HG03060 (cell line): Measurements from ENCODE around the gene C1QTNF7.

Source experiments
- ATAC-seq: cut with Tn5 transposase; IDR thresholded peaks from one replicate; pipeline ENCODE4 v1.9.1; 2021; ENCODE audit warnings: low read depth, moderate number of reproducible peaks; ENCODE audit not compliant: unreplicated experiment

C1QTNF7 gene, protein sequence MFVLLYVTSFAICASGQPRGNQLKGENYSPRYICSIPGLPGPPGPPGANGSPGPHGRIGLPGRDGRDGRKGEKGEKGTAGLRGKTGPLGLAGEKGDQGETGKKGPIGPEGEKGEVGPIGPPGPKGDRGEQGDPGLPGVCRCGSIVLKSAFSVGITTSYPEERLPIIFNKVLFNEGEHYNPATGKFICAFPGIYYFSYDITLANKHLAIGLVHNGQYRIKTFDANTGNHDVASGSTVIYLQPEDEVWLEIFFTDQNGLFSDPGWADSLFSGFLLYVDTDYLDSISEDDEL

DNA sequence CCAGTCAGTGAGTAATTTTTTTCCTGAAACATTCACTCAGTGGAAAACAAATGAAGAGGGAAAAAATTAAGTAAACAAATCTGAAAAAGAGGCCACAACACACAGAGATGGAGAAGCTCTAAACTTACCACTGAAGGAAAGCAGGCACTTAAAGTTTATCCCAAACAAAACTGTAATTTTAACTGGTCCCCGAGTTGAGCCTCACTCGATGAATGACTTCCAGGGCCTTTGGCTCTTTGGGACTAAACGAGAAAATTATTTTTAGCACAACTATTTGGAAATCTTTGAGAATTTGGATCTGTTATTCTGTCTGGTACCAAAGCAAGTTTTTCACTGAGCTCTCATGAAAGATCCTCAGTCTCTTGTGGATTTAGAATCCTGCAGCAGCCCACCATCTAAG, at the start of gene C1QTNF7:
C1QTNF7 (plus strand) TSS at position 333 of the 400 bp plus-strand sequence. CDS start 7,711 bp downstream, outside the sequence.
- ATAC-seq, result no peak

- no peak for ATAC-seq
Observed at GRCh38 chr4:15378062-15378461, 49.8 kb upstream of the C1QTNF7 start.

GRCh38 chr4:15378493-15378892, 49.3 kb upstream of the C1QTNF7 start:
- ATAC-seq, result no peak

DNA sequence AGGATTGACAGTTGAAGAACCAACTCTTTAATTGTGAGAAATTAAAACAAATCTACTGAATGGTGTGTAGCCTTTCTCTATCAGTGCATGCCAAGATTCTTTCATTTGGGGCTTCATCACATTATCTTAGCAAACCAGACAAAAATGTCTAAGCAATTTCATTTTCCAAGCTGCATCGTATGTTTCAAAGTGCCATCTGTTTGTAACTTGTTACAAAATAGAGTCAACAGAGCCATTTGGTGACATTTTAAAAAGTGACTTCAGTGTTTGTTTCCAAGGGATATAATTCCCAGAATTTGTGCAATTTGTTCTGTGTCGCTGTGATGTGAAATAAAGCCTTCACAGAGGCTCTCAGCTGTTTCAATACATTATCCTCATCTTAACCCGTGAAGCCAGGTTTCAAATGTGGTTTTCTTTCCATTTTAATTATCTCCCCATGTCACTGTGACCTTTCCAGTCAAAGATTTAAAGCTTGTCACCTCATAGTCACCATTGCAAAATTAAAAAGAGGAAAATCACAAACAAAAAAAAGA, 46.0 kb upstream of the C1QTNF7 start:
- no peak for ATAC-seq

- no peak for ATAC-seq
Observed at GRCh38 chr4:15382669-15383273, 45.1 kb upstream of the C1QTNF7 start.

DNA sequence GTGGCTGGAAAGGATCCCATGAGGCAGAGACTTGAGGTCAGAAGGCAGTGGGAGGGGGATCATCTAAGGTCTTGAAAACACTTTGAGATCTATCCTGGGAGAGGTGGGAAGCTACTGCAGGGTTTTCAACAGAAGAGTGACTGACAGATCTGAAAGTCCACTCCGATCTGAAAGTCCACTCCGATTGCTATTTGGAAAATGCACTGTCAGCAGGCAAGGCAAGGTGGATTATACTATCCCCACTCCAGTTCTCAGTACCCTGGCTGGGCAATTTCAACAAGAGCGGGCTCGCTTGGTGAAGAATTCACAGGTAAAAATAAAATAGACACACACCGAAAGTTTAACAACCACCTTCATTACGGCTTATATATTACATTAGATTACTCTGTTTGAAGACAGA, 42.3 kb upstream of the C1QTNF7 start:
- ATAC-seq, result no peak

- ATAC-seq, result no peak
Observed at GRCh38 chr4:15385928-15386327, 41.9 kb upstream of the C1QTNF7 start.

- ATAC-seq, result no peak
Observed at GRCh38 chr4:15390494-15390893, 37.3 kb upstream of the C1QTNF7 start.

DNA sequence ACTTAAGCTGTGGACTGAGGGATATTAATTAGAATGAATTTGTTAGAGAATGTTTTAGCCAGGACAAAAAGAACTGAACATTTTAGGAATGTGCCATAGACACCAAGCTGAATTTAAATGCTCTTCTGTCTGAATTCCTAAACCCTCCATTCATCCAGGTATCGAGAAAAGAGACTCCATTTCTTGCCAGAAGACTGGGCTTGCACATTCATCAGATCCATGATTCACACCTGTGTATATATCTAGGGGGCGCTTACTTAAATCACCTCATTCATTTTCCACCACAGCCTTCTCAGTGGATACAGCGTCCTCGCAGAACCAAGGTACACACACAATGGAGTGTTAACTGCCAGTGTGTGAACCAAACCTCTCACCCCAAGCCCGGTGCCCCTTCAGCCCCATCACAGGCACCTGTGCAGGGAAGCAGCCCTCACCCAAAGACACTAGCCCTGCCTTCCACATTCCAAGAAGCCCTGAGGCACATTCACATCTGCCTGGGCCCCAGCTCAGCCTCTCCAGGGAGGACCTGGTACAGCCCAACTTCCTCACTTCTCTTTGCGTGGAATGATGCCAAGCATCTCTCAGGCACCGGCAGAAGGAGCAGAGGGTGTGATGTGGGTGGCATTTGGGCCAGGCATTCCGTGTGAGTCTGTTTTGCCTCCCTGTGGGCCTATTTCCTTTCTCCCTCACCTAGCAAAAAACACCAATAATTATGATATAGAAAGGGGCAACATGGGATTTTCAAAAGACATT, 35.6 kb upstream of the C1QTNF7 start:
- no peak for ATAC-seq

- ATAC-seq, result no peak
Observed at GRCh38 chr4:15395311-15395710, 32.5 kb upstream of the C1QTNF7 start.

DNA sequence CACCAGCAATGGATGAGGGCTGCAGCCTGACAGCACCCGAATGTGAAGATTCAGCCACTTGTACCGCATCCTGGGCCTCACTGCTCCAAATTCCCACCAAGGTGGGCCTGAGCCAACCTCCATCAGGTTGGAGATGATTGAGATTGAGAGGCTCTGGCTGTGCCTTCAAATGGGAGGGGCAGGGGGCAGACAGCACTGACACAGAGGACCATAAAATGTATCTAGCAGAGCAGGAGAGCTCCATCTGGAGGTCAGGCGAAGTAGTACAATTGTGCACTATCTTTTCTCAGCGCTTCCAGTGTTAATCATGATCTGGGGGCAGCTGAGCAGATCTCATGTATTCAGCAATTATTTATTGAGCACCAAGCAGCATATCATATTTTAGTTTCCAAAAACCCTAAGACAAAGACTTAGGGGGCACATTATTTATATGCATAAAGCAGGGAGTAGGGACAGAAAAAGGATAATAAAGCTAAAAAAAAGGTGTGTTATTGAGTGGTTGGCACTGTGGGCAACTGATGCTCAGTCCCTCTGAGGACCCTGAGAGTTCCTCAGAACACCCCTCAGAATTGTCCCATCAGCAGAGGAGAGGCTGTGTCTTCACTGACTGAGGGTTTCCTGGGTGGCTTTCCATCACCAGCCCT, 31.6 kb upstream of the C1QTNF7 start:
- peak; percentile 73 for ATAC-seq

- no peak for ATAC-seq
Observed at GRCh38 chr4:15398001-15398400, 29.8 kb upstream of the C1QTNF7 start.

DNA sequence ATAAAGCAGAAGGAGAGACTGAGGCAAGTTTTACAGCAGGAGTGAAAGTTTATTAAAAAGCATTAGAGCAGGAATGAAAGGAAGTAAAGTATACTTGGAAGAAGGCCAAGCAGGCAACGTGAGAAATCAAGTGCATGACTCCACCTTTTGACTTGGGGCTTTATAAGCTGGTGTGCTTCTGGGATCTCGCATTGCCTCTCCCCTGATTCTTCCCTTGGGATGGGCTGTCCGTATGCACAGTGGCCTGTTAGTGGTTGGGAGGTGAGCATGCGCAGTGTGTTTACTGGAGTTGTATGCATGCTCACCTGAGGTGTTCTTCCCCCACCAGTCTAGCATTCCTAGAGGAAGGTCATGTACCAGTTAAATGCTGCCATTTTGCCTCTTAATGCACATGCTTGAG, 29.1 kb upstream of the C1QTNF7 start:
- no peak for ATAC-seq

- no peak for ATAC-seq
Observed at GRCh38 chr4:15400226-15400625, 27.6 kb upstream of the C1QTNF7 start.

DNA sequence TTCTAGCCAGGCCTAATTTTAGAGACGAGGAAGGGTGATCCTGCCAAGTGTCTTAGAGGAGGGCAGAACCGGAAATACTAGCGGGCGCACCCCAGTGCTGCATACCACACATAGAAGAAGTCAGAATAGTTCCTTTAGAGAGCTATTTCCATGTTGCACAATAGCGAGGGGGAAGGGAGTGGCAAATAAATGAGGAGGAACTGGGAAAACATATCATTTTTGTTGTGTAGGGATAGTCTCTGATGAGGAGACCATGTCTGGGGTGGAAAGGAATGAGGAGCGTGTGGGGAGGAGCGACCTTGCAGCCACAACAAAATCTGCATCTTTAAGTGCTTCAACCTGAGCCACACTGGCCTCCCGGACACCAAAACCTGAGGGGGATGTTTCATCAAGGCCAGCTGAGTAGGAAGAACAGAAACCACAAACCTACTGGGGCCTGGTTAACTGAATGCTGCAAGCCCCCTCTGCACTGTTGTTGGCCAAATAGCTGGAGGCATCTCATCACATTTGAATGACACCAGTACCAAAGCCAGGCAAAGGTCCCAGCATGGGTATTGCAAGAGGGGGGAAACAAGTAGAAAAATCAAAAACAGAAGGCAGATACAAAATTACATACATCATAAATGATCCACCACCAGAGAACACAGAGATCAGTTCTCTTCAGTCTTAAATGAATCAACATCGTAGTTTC, 26.7 kb upstream of the C1QTNF7 start:
- no peak for ATAC-seq

- ATAC-seq, result no peak
Observed at GRCh38 chr4:15402146-15402545, 25.7 kb upstream of the C1QTNF7 start.

DNA sequence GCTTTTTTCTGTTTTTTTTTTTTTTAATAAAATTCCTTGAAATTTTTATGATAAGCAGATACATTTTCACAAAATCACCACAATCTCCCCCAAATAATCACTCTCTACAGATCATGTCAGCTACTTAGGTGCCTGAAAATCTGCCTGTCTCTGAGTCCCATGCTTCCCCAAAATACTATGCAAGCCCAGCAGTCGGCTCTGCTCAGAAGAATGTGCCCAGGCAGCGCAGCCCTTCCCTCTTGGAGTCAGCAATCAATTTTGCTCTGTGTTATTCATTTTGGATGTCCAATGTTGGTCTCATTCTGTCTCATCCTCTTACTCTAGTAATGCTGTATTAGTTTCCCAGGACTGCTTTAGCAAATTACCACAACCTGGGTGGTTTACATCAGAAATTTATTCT, 24.9 kb upstream of the C1QTNF7 start:
- no peak for ATAC-seq

DNA sequence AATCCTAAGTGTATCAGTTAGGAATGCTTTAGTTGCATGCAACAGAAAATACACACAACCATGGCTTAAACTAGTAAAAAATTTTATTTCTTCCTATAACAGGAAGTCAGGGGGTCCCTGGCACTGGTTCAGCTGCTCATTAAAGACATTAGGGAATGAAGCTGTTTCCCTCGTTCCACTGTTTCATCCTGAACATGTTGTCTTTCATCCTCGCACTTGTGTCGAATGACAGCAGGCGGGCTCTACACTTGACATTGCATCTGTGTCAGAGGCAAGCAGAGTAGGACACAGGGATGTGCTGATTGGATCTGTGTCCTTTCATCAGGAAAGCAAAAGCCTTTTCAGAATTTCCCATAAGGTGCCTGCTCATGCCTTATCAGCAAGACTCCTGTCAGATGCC, 22.8 kb upstream of the C1QTNF7 start:
- ATAC-seq, result no peak

- ATAC-seq, result no peak
Observed at GRCh38 chr4:15410750-15411149, 17.1 kb upstream of the C1QTNF7 start.

DNA sequence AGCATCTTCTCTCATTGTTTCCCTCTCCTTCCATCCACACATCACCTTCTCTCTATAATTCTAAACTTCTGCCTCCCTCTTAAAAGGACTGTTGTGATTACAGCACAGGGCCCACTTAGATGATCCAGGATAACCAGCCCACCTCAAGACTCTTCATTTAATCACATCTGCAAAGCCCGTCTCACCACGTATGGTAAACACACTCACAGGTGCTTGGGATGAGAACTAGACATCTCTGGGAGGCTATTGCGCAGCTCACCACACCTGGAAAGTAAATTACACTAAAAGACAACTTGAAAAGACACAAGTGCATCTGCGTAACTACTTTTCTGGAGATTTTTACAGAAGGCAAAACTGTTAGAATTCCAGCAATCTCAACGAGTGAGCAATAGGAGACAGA, 15.4 kb upstream of the C1QTNF7 start:
- no peak for ATAC-seq
